GM23338 (cell line): Measurements from ENCODE around the gene TPI1. TPM values are rescaled to one million over a fixed set of nuclear protein-coding genes. Genes with fewer than 3 reads are reported as not detected.

Source experiments
- ATAC-seq: fragments of 200-7000 bp; cut with Tn5 transposase; 3 replicates; pipeline ENCODE4 v1.9.1; 2020
- DNase-seq: peaks from one replicate; pipeline ENCODE4 v3.0.0-alpha.2; 2015; ENCODE audit warnings: low spot score
- H2AFZ ChIP-seq: fragments of 200-600 bp; sonication (generic); 2 replicates; pipeline ENCODE4 v1.8.0; 2016; ENCODE audit warnings: antibody characterized with exemption, mild to moderate bottlenecking, moderate library complexity
- H3F3A ChIP-seq: fragments of 200-600 bp; sonication (generic); replicated peaks from 2 replicates; pipeline ENCODE4 v1.8.0; 2017; ENCODE audit warnings: antibody characterized with exemption, mixed run types, low read depth
- H3K27ac ChIP-seq: fragments of 200-600 bp; sonication (generic); 2 replicates; pipeline ENCODE4 v1.6.1; 2016; ENCODE audit warnings: low read depth
- H3K27me3 ChIP-seq: fragments of 200-600 bp; sonication (generic); 2 replicates; pipeline ENCODE4 v1.8.0; 2016; ENCODE audit warnings: mild to moderate bottlenecking, mixed run types, moderate library complexity; ENCODE audit not compliant: insufficient read depth
- H3K36me3 ChIP-seq: fragments of 200-600 bp; sonication (generic); 2 replicates; pipeline ENCODE4 v1.8.0; 2016; ENCODE audit warnings: mild to moderate bottlenecking; ENCODE audit not compliant: insufficient read depth
- H3K4me1 ChIP-seq: fragments of 200-600 bp; sonication (generic); 2 replicates; pipeline ENCODE4 v1.8.0; 2016; ENCODE audit warnings: mild to moderate bottlenecking, moderate library complexity; ENCODE audit not compliant: insufficient read depth
- H3K4me2 ChIP-seq: fragments of 200-600 bp; sonication (generic); 2 replicates; pipeline ENCODE4 v1.7.1; 2017; ENCODE audit warnings: mixed run types
- H3K4me3 ChIP-seq: fragments of 200-600 bp; sonication (generic); 2 replicates; pipeline ENCODE4 v1.6.1; 2016; ENCODE audit warnings: mixed run types
- H3K79me2 ChIP-seq: fragments of 200-600 bp; sonication (generic); replicated peaks from 2 replicates; pipeline ENCODE4 v1.8.0; 2017; ENCODE audit warnings: mild to moderate bottlenecking; ENCODE audit not compliant: insufficient read depth
- H3K9me2 ChIP-seq: fragments of 200-600 bp; sonication (generic); 2 replicates; pipeline ENCODE4 v1.8.0; 2017; ENCODE audit not compliant: insufficient read depth
- H4K20me1 ChIP-seq: fragments of 200-600 bp; sonication (generic); replicated peaks from 2 replicates; pipeline ENCODE4 v1.8.0; 2017; ENCODE audit warnings: mild to moderate bottlenecking; ENCODE audit not compliant: insufficient read depth
- H3K27ac Mint-ChIP-seq: 2 replicates; pipeline ENCODE4 v1.8.0; 2020; ENCODE audit warnings: inconsistent platforms, mild to moderate bottlenecking, moderate library complexity, mixed read lengths
- H3K27me3 Mint-ChIP-seq: 3 replicates; pipeline ENCODE4 v1.8.0; 2022; ENCODE audit warnings: low read depth, mild to moderate bottlenecking, moderate library complexity, mixed read lengths, inconsistent platforms; ENCODE audit not compliant: insufficient read depth, poor library complexity
- H3K36me3 Mint-ChIP-seq: 3 replicates; pipeline ENCODE4 v1.8.0; 2021; ENCODE audit warnings: low read depth, mild to moderate bottlenecking, inconsistent platforms, moderate library complexity, mixed read lengths
- H3K4me1 Mint-ChIP-seq: 3 replicates; pipeline ENCODE4 v1.8.0; 2020; ENCODE audit warnings: mild to moderate bottlenecking, inconsistent platforms, mixed read lengths
- H3K4me3 Mint-ChIP-seq: 3 replicates; pipeline ENCODE4 v1.8.0; 2021; ENCODE audit warnings: moderate library complexity, mild to moderate bottlenecking, inconsistent platforms, mixed read lengths
- H3K9me3 Mint-ChIP-seq: 3 replicates; pipeline ENCODE4 v1.8.0; 2020; ENCODE audit warnings: moderate library complexity, mild to moderate bottlenecking, inconsistent platforms, mixed read lengths
- CREB1 ChIP-seq: fragments of 250-450 bp; sonication (Bioruptor Pico); IDR thresholded peaks from 2 replicates; pipeline ENCODE4 v1.5.0; 2020; ENCODE audit warnings: low read depth, mild to moderate bottlenecking, moderate library complexity
- CTCF ChIP-seq, 2 experiments: fragments of 200-600 bp in 1 of 2; sonication (generic) in 1 of 2; conservative IDR thresholded peaks; 2 replicates each; pipeline versions ENCODE4 v1.5.1 to v1.6.1; 2016 to 2017; ENCODE audit warnings: antibody characterized with exemption in 2 of 2, low read depth in 2 of 2, mild to moderate bottlenecking in 2 of 2, moderate library complexity in 1 of 2
- EZH2phosphoT487 ChIP-seq: fragments of 200-600 bp; sonication (generic); IDR thresholded peaks from one replicate; pipeline ENCODE4 v1.8.1; 2018; ENCODE audit warnings: antibody characterized with exemption; ENCODE audit not compliant: unreplicated experiment
- POLR2AphosphoS5 ChIP-seq: IDR thresholded peaks from 2 replicates; pipeline ENCODE4 v1.6.1; 2016; ENCODE audit warnings: antibody characterized with exemption, low read depth
- STAT1 ChIP-seq: IDR thresholded peaks from one replicate; pipeline ENCODE4 v1.6.1; 2016; ENCODE audit warnings: antibody characterized with exemption; ENCODE audit not compliant: unreplicated experiment
- polyA plus RNA-seq: library from polyadenylated mRNA; unstranded; fragments of >200 nt; fragmentation: Nextera tagmentation; extraction: Ambion mirVana; gene quantifications from 2 replicates; pipeline ENCODE4 v1.2.1, GENCODE V29; 2016
- total RNA-seq: library from RNA; depleted of rRNA; stranded (reverse); fragments of >200 nt; shearing (Covaris generic); gene quantifications from 2 replicates; pipeline ENCODE4 v1.2.3, GENCODE V29; 2014
- TF ChIP-seq, protein P1 (sequence below): IDR thresholded peaks from 2 replicates; pipeline ENCODE4 v1.6.1; 2016; ENCODE audit warnings: antibody characterized with exemption

Gene TPI1
- total and polyA plus RNA-seq, 2 experiments from 2014 or later, result 737 to 822 TPM

DNA sequence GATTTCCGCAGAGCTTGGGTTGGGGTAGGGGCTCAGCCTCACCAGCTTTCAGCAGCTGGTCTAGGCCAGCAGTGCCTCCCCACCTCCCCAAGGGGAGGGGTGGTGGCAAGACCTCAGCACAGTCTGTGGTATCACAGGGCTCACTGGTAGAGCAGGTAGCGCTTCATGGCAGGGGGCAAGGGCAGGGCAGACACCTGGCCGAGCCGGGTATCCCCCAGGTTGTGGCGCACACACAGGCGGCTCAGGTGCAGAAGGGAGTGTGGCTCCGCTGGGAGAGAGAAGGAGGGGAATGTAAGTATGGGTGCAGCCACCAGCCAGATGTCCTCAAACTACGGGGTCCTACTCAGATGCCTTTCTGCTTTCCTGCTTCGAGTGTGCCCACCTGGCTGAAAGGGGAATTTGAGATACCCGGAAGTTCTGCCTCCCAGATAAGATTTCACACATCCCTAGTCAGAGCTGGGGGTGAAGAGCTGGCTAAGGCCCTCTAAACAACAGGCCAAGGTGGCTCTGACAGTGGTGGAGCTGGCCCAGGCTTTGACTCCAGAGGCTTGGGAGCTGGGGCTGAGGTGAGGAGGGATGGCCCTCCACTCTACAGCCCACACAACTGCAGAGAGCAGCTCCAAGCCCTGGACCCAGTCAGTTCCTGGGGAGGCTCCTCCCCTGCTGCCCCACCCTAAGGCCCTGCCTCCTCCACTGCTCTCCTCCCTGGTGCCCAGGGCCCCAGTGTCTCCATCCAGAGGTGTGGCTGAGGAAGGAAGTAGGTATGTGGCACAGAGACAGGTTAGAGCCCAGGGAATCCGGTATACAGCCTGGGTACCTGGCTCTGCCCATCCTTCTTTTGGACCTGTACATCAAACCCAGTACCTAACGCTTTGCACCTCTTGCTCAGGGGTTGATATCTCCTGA is 4.0 kb downstream of the TPI1 start:
- Mint-ChIP-seq H3K9me3 (no peaks in the 10 kb centered on the region; the same call in 1 of the 3 replicates), H3K4me1 (peaks cover 47% of the 10 kb centered on the region), H3K27ac (no peak overlapping the region), H3K4me3 (peak overlapping the region; percentile 92), H3K27me3 (peaks cover 48% of the 10 kb centered on the region), H3K36me3 (peaks cover 48% of the 10 kb centered on the region)
- H3K4me1 ChIP-seq, result peaks cover 47% of the 10 kb centered on the region
- peaks cover 14% of the 10 kb centered on the region; the same call in 1 of the 2 replicates for H3K36me3 ChIP-seq
- TF ChIP-seq CREB1 (CRISPR knock-in tag) (no peak), POLR2AphosphoS5 (peak; percentile 43)
- H3K4me3 ChIP-seq, result peak overlapping the region; percentile 99
- H3K79me2 ChIP-seq, result peaks cover 33% of the 10 kb centered on the region
- peaks cover 67% of the 10 kb centered on the region for H3F3A ChIP-seq
- H3K27ac ChIP-seq, result peak overlapping the region; percentile 79; the same call in 1 of the 2 replicates
- no peaks in the 10 kb centered on the region for H3K27me3 ChIP-seq
- ATAC-seq, result peak; percentile 3
- peak; percentile 36 for DNase-seq
- H3K4me2 ChIP-seq, result peak overlapping the region; percentile 100
- no peak overlapping the region for H2AFZ ChIP-seq
- H4K20me1 ChIP-seq, result peaks cover 32% of the 10 kb centered on the region
- no peaks in the 10 kb centered on the region for H3K9me2 ChIP-seq

DNA sequence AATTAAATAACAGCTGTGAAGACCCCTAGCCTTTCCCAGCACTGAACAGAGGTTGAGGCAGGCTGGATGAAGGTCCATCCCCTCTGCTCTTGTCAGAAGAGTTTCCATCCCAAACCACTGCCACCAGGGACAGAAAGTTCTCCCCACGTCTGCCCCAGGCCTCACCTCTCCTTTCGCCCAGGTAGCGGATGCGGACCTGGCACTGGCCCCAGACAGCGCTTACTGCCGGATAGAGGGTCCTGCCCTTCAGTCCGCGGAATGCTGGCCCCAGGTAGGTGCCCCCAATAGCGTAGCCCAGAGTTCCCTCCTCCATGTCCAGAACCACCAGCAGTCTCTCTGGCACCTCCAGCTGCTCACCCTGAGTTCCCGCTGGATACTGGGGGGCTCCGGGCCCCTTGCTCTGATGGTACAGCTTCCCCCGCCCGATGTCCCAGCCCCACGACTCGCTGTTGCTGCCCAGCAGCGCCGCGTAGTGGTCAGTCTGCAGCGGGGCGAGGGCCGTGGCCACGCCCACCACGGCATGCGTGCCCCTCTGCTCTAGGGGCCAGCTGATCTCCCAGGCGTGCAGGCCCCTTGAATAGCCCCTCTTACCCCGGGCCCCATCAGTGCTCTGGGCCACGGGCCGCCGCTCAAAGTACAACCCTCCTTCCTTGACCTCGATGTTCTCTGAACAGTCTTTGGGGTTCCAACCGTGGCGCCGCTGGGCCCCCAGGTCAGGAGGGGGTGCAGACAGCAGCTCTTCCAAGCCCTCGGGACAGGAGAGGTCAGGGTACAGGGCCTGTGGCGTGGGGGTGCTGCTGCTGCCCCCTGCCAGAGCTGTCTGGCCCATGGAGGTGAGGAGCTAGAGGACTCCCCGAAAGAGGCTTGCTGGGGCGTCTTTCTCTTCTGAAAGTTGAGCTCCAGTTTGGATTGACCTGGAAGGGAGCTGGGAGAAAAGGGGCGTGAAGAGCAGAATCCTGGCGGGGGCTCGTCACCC is 5.0 kb downstream of the TPI1 start:
- H3K4me2 ChIP-seq, result peak overlapping the region; percentile 100
- peaks cover 60% of the 10 kb centered on the region for H3F3A ChIP-seq
- peak overlapping the region; percentile 99 for H3K4me3 ChIP-seq
- Mint-ChIP-seq H3K27me3 (peaks cover 44% of the 10 kb centered on the region), H3K36me3 (peaks cover 49% of the 10 kb centered on the region), H3K27ac (peak overlapping the region; percentile 93; the same call in 1 of the 2 replicates), H3K4me1 (peaks cover 43% of the 10 kb centered on the region), H3K9me3 (no peaks in the 10 kb centered on the region; the same call in 1 of the 3 replicates), H3K4me3 (peak overlapping the region; percentile 92)
- H4K20me1 ChIP-seq, result peaks cover 29% of the 10 kb centered on the region
- ATAC-seq (peak; percentile 38), DNase-seq (peak; percentile 90)
- no peaks in the 10 kb centered on the region for H3K27me3 ChIP-seq
- H3K27ac ChIP-seq, result peak overlapping the region; percentile 87
- H3K4me1 ChIP-seq, result peaks cover 41% of the 10 kb centered on the region
- TF ChIP-seq STAT1 (no peak), CREB1 (CRISPR knock-in tag) (peak; percentile 55; the same call in 1 of the 2 replicates), POLR2AphosphoS5 (peak; percentile 68), CTCF (conservative IDR thresholded peaks at IDR 0.05; ENCODE audit: low read depth in 2 of 2) (peak; percentile 80 to 97), EZH2phosphoT487 (no peak)
- TF ChIP-seq, protein P1, sequence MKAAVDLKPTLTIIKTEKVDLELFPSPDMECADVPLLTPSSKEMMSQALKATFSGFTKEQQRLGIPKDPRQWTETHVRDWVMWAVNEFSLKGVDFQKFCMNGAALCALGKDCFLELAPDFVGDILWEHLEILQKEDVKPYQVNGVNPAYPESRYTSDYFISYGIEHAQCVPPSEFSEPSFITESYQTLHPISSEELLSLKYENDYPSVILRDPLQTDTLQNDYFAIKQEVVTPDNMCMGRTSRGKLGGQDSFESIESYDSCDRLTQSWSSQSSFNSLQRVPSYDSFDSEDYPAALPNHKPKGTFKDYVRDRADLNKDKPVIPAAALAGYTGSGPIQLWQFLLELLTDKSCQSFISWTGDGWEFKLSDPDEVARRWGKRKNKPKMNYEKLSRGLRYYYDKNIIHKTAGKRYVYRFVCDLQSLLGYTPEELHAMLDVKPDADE, result peak; percentile 35; the same call in 1 of the 2 replicates
- H2AFZ ChIP-seq, result no peak overlapping the region
- H3K36me3 ChIP-seq, result peaks cover 14% of the 10 kb centered on the region; the same call in 1 of the 2 replicates
- no peaks in the 10 kb centered on the region for H3K9me2 ChIP-seq
- peaks cover 33% of the 10 kb centered on the region for H3K79me2 ChIP-seq
